ENCODE measurements around the gene SVIL. TPM values are rescaled to one million over a fixed set of nuclear protein-coding genes. Genes with fewer than 3 reads are reported as not detected.

The SVIL gene
- polyA plus RNA-seq, 1 donor from 2014 or later = 7.3 TPM

- TF ChIP-seq EZH2 (IDR thresholded peaks at IDR 0.05; ENCODE audit: borderline replicate concordance, insufficient read depth, low read length, poor library complexity, severe bottlenecking) (no peak), SMC3 (conservative IDR thresholded peaks at IDR 0.05; ENCODE audit: poor library complexity) (no peak), CTCF (IDR thresholded peaks at IDR 0.05; ENCODE audit: poor library complexity, severe bottlenecking) (no peak), RAD21 (conservative IDR thresholded peaks at IDR 0.05) (no peak), MXI1 (conservative IDR thresholded peaks at IDR 0.05; ENCODE audit: poor library complexity, severe bottlenecking) (no peak), TAF1 (IDR thresholded peaks at IDR 0.05; ENCODE audit: low read depth) (no peak), POLR2AphosphoS5 (IDR thresholded peaks at IDR 0.05) (no peak), EP300 (conservative IDR thresholded peaks at IDR 0.05; ENCODE audit: poor library complexity, severe bottlenecking) (no peak), REST (IDR thresholded peaks at IDR 0.05; ENCODE audit: borderline replicate concordance) (no peak)
- H4K20me1 ChIP-seq (ENCODE audit: insufficient read depth) = no peaks in the 10 kb centered on the region
- H3K9ac ChIP-seq (ENCODE audit: low read length) = no peak overlapping the region
Measured at GRCh38 chr10:29472301-29473086, 162.3 kb downstream of the SVIL start.

GRCh38 chr10:29471544-29471859 is 163.3 kb downstream of the SVIL start:
- Histone ChIP-seq H3K4me2 (ENCODE audit: low read length) (no peak overlapping the region), H3K27ac (ENCODE audit: low read length) (no peak overlapping the region), H3F3A (ENCODE audit: insufficient read depth, low read length, poor library complexity, severe bottlenecking) (no peaks in the 10 kb centered on the region), H3K9me3 (ENCODE audit: low read length) (no peaks in the 10 kb centered on the region), H3K36me3 (ENCODE audit: insufficient read depth, low read length) (no peaks in the 10 kb centered on the region), H3K27me3 (ENCODE audit: insufficient read depth, low read depth, low read length) (no peaks in the 10 kb centered on the region), H3K9me2 (ENCODE audit: insufficient read depth, low read length) (no peaks in the 10 kb centered on the region), H3K4me3 (ENCODE audit: low read length) (no peak overlapping the region), H3K9ac (ENCODE audit: low read length) (no peak overlapping the region), H3K79me2 (replicated peaks; ENCODE audit: insufficient read depth, low read length) (no peaks in the 10 kb centered on the region), H4K20me1 (ENCODE audit: insufficient read depth) (no peaks in the 10 kb centered on the region), H2AFZ (ENCODE audit: low read depth, low read length) (no peak overlapping the region)
- TF ChIP-seq TAF1 (IDR thresholded peaks at IDR 0.05; ENCODE audit: low read depth) (no peak), SMC3 (conservative IDR thresholded peaks at IDR 0.05; ENCODE audit: poor library complexity) (no peak), POLR2AphosphoS5 (IDR thresholded peaks at IDR 0.05) (no peak), MXI1 (conservative IDR thresholded peaks at IDR 0.05; ENCODE audit: poor library complexity, severe bottlenecking) (no peak), EP300 (conservative IDR thresholded peaks at IDR 0.05; ENCODE audit: poor library complexity, severe bottlenecking) (no peak), REST (IDR thresholded peaks at IDR 0.05; ENCODE audit: borderline replicate concordance) (no peak), CTCF (IDR thresholded peaks at IDR 0.05; ENCODE audit: poor library complexity, severe bottlenecking) (no peak), EZH2 (IDR thresholded peaks at IDR 0.05; ENCODE audit: borderline replicate concordance, insufficient read depth, low read length, poor library complexity, severe bottlenecking) (no peak), RAD21 (conservative IDR thresholded peaks at IDR 0.05) (no peak)

More at GRCh38 chr10:29472301-29473086, 162.3 kb downstream of the SVIL start:
- no peaks in the 10 kb centered on the region for H3K36me3 ChIP-seq (ENCODE audit: insufficient read depth, low read length)
- no peak overlapping the region for H3K4me2 ChIP-seq (ENCODE audit: low read length)
- H3K9me3 ChIP-seq (ENCODE audit: low read length) = no peaks in the 10 kb centered on the region
- H3K4me3 ChIP-seq (ENCODE audit: low read length) = no peak overlapping the region
- H2AFZ ChIP-seq (ENCODE audit: low read depth, low read length) = no peak overlapping the region
- no peaks in the 10 kb centered on the region for H3F3A ChIP-seq (ENCODE audit: insufficient read depth, low read length, poor library complexity, severe bottlenecking)
- H3K79me2 ChIP-seq (replicated peaks; ENCODE audit: insufficient read depth, low read length) = no peaks in the 10 kb centered on the region
- no peaks in the 10 kb centered on the region for H3K27me3 ChIP-seq (ENCODE audit: insufficient read depth, low read depth, low read length)
- H3K27ac ChIP-seq (ENCODE audit: low read length) = no peak overlapping the region
- H3K9me2 ChIP-seq (ENCODE audit: insufficient read depth, low read length) = no peaks in the 10 kb centered on the region
